GM12801 (cell line): ENCODE data around the gene CLMP.

ENCODE experiments used
- TF ChIP-seq, protein P1 (sequence below): IDR thresholded peaks from one replicate; pipeline ENCODE4 v1.5.1; 2011; ENCODE audit warnings: control low read depth; ENCODE audit not compliant: insufficient read length; ENCODE audit errors: extremely low read depth

CLMP gene

DNA sequence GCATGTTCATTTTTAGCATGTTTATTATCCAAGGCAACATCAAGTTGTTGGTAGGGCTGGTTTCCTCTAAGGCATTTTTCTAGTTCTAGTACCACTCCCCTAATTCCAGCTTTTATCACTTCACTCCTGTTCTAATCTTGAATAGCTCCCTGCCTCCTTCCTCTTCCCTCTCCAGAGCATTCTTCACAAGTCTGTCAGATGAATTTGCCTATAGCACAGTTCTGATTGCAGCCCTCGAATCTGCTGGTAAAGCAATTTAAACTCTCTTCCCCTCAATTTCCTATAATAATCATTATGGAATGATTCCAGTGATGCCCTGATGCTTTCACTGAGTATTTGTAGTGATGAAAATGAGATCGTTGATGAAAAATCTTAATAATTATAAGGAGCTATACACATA, 43.3 kb downstream of the CLMP start:
- TF ChIP-seq, protein P1, sequence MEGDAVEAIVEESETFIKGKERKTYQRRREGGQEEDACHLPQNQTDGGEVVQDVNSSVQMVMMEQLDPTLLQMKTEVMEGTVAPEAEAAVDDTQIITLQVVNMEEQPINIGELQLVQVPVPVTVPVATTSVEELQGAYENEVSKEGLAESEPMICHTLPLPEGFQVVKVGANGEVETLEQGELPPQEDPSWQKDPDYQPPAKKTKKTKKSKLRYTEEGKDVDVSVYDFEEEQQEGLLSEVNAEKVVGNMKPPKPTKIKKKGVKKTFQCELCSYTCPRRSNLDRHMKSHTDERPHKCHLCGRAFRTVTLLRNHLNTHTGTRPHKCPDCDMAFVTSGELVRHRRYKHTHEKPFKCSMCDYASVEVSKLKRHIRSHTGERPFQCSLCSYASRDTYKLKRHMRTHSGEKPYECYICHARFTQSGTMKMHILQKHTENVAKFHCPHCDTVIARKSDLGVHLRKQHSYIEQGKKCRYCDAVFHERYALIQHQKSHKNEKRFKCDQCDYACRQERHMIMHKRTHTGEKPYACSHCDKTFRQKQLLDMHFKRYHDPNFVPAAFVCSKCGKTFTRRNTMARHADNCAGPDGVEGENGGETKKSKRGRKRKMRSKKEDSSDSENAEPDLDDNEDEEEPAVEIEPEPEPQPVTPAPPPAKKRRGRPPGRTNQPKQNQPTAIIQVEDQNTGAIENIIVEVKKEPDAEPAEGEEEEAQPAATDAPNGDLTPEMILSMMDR, result no peak

DNA sequence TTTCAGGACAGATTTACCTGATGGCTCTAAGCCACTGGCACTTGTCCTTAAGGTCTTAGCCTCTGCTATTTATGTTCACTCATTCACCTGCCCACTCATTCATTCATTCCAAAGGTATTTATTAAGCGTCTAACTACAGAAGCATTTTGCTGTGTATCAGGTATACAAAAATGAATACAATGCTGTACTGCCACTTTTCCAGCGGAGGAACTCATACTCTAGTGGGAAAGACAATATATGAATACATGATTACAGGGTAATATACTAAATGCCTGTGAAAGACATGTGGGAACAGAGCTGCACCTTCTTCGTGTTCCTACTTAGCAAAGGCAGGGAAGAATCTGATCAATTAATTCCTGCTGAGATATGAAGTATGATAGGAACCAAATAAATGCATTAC, 43.7 kb downstream of the CLMP start:
- TF ChIP-seq, protein P1, result no peak

DNA sequence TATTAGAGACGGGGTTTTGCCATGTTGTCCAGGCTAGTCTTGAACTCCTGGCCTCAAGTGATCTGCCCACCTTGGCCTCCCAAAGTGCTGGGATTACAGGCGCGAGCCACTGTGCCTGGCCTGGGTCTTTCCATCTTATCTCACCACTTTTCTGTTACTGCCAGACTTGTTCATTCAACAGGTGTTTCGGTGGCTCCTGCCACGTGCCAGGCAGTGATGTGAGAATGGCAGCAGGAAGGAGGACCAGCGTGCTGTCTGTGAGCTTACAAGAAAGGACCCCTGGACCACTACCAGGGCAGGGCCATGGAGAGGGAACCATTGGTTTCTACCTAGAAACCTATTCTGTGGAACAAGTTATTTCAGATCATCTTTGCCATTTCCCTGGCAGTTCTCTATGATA, 44.2 kb downstream of the CLMP start:
- TF ChIP-seq, protein P1, result no peak

DNA sequence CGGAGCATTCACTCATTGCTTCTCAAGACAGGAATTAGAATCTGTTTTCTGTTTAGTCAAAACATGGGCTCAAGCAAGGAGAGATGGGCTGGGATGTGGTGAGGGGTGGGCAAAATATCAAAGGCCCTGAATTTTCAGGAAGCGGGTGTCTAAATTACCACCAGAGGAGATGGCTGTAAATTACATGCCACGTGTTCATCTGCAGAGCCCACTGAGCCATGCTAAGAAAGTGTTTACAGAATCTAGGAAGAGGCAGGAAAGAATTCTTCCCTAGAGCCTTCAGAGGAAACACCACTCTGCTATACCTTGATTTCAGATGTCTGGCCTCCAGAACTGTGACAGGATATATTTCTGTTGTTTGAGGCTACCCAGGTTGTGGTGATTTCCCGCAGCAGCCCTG, 46.1 kb downstream of the CLMP start:
- TF ChIP-seq, protein P1, result no peak

DNA sequence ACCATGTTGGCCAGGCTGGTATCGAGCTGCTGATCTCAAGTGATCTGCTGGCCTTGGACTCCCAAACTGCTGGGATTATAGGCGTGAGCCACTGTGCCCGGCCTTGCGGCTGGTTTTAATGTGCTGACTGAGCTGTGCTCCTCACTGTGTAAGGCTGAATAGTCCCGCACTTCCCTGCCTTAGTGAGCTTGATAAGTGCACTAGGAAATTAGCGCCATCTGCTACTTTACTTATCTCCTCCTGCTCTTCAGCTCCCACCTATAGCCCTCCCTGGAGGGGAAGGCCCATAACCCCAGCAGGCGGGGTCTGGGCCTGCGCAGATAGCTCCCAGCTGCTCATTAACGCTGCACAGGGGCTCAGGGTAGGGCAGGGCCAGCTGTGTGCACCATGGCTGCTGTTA, 49.4 kb downstream of the CLMP start:
- TF ChIP-seq, protein P1, result no peak

- TF ChIP-seq, protein P1, result no peak
Measured at GRCh38 chr11:123145220-123145619, 49.8 kb downstream of the CLMP start.

GRCh38 chr11:123144707-123145106, 50.3 kb downstream of the CLMP start:
- TF ChIP-seq, protein P1, result no peak

DNA sequence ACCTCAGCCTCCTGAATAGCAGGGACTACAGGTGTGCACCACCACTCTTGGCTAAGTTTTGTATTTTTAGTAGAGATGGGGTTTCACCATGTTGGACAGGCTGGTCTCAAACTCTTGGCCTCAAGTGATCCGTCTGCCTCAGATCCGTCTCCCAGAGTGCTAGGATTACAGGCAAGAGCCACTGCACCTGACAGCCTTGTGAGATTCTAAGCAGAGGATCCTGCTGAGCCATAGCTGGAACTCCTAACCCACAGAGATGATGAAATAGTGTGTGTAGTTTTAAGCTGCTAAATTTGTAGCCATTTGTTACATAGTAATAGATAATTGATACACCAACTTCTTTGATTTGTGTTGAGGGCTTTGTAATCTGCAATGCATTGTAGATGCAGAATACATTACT, 51.1 kb downstream of the CLMP start:
- TF ChIP-seq, protein P1, result no peak
